ENCODE data around the gene ITSN1.

Gene ITSN1

DNA sequence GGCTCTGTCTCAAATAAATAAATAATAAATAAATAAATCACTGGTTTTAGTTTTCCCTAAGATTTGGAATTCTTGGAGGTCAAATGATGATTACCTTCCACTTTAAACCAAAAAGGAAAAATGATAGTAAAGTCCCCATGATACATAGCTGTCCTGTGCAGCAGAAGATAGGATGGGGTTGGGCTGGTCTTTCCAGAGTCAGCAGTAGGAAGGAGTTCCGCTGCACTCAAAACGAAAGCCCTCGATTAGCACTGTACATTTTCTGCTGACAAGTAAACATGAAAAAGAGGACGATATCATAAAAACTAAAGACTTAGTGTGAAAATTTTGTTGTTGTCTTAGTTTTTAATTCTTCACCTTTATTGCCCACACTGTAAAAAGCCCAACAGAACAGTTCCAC lies 193.6 kb downstream of the ITSN1 start:
- DNase-seq (ENCODE audit: insufficient read length, low spot score) (no peak), FAIRE-seq (no peak)
- TF ChIP-seq, protein P1, sequence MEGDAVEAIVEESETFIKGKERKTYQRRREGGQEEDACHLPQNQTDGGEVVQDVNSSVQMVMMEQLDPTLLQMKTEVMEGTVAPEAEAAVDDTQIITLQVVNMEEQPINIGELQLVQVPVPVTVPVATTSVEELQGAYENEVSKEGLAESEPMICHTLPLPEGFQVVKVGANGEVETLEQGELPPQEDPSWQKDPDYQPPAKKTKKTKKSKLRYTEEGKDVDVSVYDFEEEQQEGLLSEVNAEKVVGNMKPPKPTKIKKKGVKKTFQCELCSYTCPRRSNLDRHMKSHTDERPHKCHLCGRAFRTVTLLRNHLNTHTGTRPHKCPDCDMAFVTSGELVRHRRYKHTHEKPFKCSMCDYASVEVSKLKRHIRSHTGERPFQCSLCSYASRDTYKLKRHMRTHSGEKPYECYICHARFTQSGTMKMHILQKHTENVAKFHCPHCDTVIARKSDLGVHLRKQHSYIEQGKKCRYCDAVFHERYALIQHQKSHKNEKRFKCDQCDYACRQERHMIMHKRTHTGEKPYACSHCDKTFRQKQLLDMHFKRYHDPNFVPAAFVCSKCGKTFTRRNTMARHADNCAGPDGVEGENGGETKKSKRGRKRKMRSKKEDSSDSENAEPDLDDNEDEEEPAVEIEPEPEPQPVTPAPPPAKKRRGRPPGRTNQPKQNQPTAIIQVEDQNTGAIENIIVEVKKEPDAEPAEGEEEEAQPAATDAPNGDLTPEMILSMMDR (IDR thresholded peaks at IDR 0.05; ENCODE audit: insufficient read depth, missing control alignments) = no peak

DNA sequence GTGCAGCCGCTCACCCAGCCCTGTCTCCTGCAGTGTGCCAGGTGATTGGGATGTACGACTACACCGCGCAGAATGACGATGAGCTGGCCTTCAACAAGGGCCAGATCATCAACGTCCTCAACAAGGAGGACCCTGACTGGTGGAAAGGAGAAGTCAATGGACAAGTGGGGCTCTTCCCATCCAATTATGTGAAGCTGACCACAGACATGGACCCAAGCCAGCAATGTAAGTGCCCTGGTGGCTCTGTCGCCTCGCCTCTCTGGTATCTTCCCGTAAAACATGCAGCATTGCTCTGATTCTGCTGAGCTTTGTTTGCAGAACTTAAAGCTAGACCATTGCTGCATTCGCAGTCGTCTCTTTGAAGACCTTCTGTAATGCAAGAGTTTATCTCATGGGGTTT lies 194.1 kb downstream of the ITSN1 start:
- TF ChIP-seq, protein P1 (IDR thresholded peaks at IDR 0.05; ENCODE audit: insufficient read depth, missing control alignments) = no peak
- DNase-seq (ENCODE audit: insufficient read length, low spot score) (no peak), FAIRE-seq (no peak)

DNA sequence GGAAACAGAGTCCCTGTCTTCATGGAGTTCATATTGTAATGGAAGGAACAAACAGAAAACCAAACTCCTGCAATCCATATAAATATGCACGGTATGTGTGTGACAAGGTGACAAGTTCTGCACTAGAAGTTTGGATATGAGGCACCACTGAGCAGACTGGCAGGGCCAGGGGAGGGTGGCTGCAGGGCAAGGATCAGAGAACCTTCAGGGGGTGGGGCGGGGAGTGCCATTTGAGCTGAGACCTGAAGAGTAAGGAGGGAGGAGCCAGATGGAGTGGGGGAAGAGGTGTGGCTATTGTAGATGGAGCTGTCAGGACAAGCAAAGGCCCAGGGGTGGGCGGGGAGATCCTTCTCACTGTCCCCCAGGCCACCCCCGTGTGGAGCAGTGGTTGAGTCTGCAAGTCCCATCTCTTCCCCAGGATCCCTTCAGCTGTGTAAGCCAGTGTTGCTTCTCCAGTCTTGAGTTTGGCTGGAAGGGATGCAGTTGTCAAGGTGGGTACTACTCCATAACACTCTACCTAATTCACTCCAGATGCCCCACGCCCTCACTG lies 196.9 kb downstream of the ITSN1 start:
- DNase-seq (ENCODE audit: insufficient read length, low spot score) (no peak), FAIRE-seq (no peak)
- TF ChIP-seq, protein P1 (IDR thresholded peaks at IDR 0.05; ENCODE audit: insufficient read depth, missing control alignments) = no peak

DNA sequence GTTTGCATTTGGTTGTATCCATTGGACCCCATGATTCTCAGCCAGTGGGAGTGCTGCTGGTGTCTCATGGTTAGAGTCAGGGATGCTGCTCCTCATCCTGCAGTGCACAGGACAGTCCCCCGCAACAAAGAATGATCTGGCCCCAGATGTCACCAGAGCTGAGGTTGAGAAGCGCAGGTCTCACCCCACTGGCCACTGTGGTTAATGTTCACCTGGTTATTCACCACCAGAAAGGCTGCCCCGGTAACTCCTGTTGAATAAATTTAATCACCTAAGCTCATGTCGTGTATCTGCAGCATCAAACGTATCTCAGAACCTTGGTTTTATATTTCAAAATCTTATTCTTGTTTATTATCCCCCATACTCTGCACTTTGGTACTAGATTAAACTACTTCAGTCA lies 197.5 kb downstream of the ITSN1 start:
- TF ChIP-seq, protein P1 (IDR thresholded peaks at IDR 0.05; ENCODE audit: insufficient read depth, missing control alignments) = no peak
- no peak for FAIRE-seq

DNA sequence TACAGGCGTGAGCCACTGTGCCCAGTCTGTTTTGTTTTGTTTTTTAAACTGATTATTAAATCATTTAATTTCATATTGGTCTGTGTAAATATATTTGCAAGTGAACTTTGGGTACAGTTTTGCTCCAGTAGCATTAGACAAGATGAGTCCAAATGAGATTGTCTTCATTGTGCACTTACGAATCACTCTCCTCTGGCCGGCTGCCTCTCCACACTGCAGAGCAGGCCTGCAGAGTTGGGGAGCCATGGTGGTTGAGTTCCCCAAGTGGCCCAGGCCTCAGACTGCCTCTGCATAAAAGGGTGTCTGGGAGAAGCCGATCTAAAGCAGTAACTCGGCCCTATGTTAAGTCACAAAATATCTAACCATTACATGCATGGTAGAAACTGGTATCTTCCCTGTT lies 198.5 kb downstream of the ITSN1 start:
- TF ChIP-seq, protein P1 (IDR thresholded peaks at IDR 0.05; ENCODE audit: insufficient read depth, missing control alignments) = no peak
- DNase-seq (ENCODE audit: insufficient read length, low spot score) (no peak), FAIRE-seq (no peak)

More for the DNA sequence above, 197.5 kb downstream of the ITSN1 start:
- DNase-seq (ENCODE audit: insufficient read length, low spot score) = no peak

DNA sequence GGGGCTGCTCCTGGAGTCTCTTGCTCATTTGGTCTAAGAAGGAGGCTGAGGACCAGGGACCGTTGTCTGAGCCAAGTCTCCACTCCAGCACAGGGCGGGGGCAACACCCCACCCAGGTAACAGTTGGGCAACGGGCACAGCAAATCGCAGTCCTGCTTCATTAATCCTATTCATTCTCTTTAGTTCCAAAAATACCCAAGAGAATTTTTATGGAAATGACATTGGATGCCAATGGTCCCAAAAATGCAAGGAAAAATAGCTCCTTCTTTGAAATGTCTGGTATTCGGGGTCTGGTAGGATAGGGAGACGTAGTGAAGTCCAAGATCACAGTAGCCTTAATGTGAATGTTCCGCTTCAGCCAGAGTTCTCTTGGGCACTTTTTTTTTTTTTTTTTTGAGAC lies 199.3 kb downstream of the ITSN1 start:
- TF ChIP-seq, protein P1 (IDR thresholded peaks at IDR 0.05; ENCODE audit: insufficient read depth, missing control alignments) = no peak
- FAIRE-seq = no peak
- DNase-seq (ENCODE audit: insufficient read length, low spot score) = no peak

DNA sequence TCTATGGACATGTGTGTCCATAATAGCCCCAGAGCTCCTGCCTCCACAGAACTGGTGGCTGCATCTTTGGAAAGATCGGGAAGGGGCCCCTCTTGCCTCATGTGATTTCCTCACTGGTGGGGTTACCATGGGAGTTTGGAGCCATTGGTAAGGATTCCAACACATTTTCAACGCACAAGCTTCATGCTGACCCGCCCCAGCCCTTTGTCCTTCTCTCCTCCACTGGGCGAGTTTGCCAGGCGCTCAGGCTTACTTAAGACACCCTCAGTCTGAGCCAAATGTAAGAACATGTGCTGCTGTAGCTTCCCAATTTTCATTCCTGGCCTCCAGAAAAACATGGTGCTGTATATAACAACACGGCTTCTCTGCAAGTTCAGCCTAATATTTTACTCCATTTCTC lies 200.9 kb downstream of the ITSN1 start:
- DNase-seq (ENCODE audit: insufficient read length, low spot score) (no peak), FAIRE-seq (no peak)
- TF ChIP-seq, protein P1 (IDR thresholded peaks at IDR 0.05; ENCODE audit: insufficient read depth, missing control alignments) = no peak

Measured in D721Med (cell line).